Endothelial cell (in vitro differentiated cells): ENCODE data around the gene SCO2. TPM values are rescaled to one million over a fixed set of nuclear protein-coding genes. Genes with fewer than 3 reads are reported as not detected.

ENCODE experiments used
- DNase-seq: peaks from one replicate; pipeline ENCODE4 v3.0.0; 2021; ENCODE audit warnings: low spot score
- H3K27ac Mint-ChIP-seq: one replicate; pipeline ENCODE4 v1.8.0; 2021; ENCODE audit warnings: mixed read lengths, inconsistent platforms; ENCODE audit not compliant: unreplicated experiment
- H3K27me3 Mint-ChIP-seq: one replicate; pipeline ENCODE4 v1.8.0; 2021; ENCODE audit warnings: mild to moderate bottlenecking, moderate library complexity, mixed read lengths, inconsistent platforms; ENCODE audit not compliant: unreplicated experiment
- H3K36me3 Mint-ChIP-seq: one replicate; pipeline ENCODE4 v1.8.0; 2021; ENCODE audit warnings: mild to moderate bottlenecking, low read depth, mixed read lengths, inconsistent platforms; ENCODE audit not compliant: unreplicated experiment
- H3K4me1 Mint-ChIP-seq: one replicate; pipeline ENCODE4 v1.8.0; 2021; ENCODE audit warnings: mild to moderate bottlenecking, mixed read lengths, inconsistent platforms; ENCODE audit not compliant: unreplicated experiment
- H3K4me3 Mint-ChIP-seq: one replicate; pipeline ENCODE4 v1.8.0; 2021; ENCODE audit warnings: mild to moderate bottlenecking, mixed read lengths, inconsistent platforms; ENCODE audit not compliant: unreplicated experiment
- H3K9me3 Mint-ChIP-seq: one replicate; pipeline ENCODE4 v1.8.0; 2021; ENCODE audit warnings: mixed read lengths, inconsistent platforms; ENCODE audit not compliant: unreplicated experiment
- CTCF ChIP-seq: fragments of 200-600 bp; sonication (generic); IDR thresholded peaks from one replicate; pipeline ENCODE4 v1.5.0; 2021; ENCODE audit warnings: antibody characterized with exemption; ENCODE audit not compliant: unreplicated experiment
- total RNA-seq: library from RNA; stranded (reverse); fragmentation: NEBNext Ultra II Directional; extraction: Animal tissue kit (Norgen Biotek cat#: 25700); gene quantifications from one replicate; pipeline ENCODE4 v1.2.1, GENCODE V29; 2021; ENCODE audit not compliant: unreplicated experiment

Gene SCO2
- total RNA-seq, 1 donor from 2014 or later, result 1.1 TPM

DNA sequence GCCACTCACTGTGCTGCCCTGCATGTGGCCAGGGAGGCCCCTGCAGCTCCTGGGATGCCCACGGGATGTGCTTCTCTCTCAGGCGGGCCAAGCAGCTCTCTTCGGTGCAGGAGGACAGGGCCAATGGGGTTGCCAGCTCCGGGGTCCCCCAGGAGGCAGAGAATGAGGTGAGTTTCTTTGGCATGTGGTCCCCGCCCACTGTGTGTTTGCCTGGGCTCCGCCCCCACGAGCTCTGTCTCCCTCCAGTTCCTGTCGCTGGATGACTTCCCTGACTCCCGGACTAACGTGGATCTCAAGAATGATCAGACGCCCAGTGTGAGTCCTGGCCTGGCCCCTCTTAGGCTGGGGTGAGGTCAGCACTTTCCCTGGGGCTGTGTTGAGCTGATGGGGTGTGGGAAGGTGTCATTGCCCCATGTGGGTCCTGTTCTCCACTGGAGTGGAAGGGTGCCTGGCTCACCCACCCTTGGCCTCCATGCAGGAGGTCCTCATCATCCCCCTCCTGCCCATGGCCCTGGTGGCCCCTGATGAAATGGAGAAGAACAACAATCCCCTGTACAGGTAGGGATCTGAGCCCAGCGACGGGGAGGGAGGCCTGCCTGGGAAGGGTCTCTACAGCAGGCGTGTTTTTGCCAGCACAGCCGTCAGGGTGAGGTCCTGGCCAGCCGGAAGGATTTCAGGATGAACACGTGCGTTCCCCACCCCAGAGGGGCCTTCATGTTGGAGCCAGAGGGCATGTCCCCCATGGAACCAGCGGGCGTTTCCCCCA is 7.7 kb downstream of the SCO2 start:
- no peak for DNase-seq
- H3K9me3 Mint-ChIP-seq, result no peaks in the 10 kb centered on the region
- no peak overlapping the region for H3K4me3 Mint-ChIP-seq
- no peak overlapping the region for H3K27ac Mint-ChIP-seq
- peaks cover 4% of the 10 kb centered on the region for H3K27me3 Mint-ChIP-seq
- no peak for TF ChIP-seq CTCF
- peaks cover 2% of the 10 kb centered on the region for H3K4me1 Mint-ChIP-seq
- peaks cover 17% of the 10 kb centered on the region for H3K36me3 Mint-ChIP-seq

GRCh38 chr22:50516891-50517290 is 8.5 kb downstream of the SCO2 start:
- peaks cover 4% of the 10 kb centered on the region for H3K27me3 Mint-ChIP-seq
- no peak for DNase-seq
- peaks cover 6% of the 10 kb centered on the region for H3K4me1 Mint-ChIP-seq

DNA sequence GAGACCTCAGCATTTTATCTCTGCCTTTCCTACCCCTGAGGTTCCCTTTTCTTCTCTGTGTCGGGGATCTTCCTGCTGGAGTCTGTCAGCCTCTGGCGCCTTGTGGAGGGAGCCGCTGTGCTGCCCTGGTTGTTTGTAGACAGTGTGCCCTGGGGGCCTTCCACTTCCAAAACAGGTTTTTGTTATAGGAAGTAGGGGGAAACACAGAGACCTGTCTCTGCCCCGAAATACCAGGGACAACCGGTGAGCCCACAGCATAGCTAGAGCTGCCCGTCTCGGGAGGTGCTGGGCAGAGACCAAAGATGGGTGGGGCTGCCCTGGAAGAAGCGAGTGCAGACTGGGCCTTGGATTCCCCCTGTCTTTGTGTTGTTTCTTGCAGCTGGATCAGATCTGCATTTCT is 9.3 kb downstream of the SCO2 start:
- H3K27ac Mint-ChIP-seq, result no peak overlapping the region
- peaks cover 4% of the 10 kb centered on the region for H3K27me3 Mint-ChIP-seq
- H3K4me3 Mint-ChIP-seq, result no peak overlapping the region

More at GRCh38 chr22:50516891-50517290, 8.5 kb downstream of the SCO2 start:
- Mint-ChIP-seq H3K36me3 (peaks cover 17% of the 10 kb centered on the region), H3K4me3 (no peak overlapping the region), H3K9me3 (no peaks in the 10 kb centered on the region), H3K27ac (no peak overlapping the region)
- TF ChIP-seq CTCF, result no peak

GRCh38 chr22:50513175-50513574 is 12.2 kb downstream of the SCO2 start:
- Mint-ChIP-seq H3K9me3 (no peaks in the 10 kb centered on the region), H3K4me1 (peaks cover 19% of the 10 kb centered on the region), H3K4me3 (no peak overlapping the region), H3K27ac (no peak overlapping the region), H3K36me3 (peaks cover 4% of the 10 kb centered on the region), H3K27me3 (peaks cover 11% of the 10 kb centered on the region)
- DNase-seq, result no peak
- TF ChIP-seq CTCF, result no peak

More for the DNA sequence above, 9.3 kb downstream of the SCO2 start:
- Mint-ChIP-seq H3K36me3 (peaks cover 15% of the 10 kb centered on the region), H3K4me1 (peaks cover 6% of the 10 kb centered on the region), H3K9me3 (no peaks in the 10 kb centered on the region)
- no peak for TF ChIP-seq CTCF
- no peak for DNase-seq

DNA sequence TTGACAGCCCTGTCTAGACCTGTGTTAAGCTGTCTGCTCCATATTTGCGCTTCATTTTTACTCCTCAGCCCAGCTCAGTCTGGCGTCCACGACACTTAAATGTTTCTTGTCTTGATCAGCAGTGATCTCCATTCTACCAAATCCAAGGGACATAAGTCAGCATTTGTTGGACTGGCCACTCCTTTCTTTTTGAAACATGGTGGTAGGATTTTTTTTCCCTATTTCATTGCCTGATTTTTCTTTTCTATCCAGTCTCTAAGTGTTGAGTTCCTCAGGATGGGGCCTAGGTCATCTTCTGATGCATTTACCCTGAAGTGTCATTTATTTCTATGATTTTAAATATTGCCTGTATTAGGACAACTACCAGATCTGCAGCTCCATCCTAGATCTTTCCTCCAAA is 16.5 kb downstream of the SCO2 start:
- Mint-ChIP-seq H3K4me1 (peaks cover 20% of the 10 kb centered on the region), H3K9me3 (no peaks in the 10 kb centered on the region), H3K27me3 (peaks cover 10% of the 10 kb centered on the region), H3K36me3 (no peaks in the 10 kb centered on the region), H3K27ac (peak overlapping the region; percentile 84), H3K4me3 (peak overlapping the region; percentile 94)
- TF ChIP-seq CTCF, result no peak
- no peak for DNase-seq
